ENCODE data around the gene SYPL1. TPM values are rescaled to one million over a fixed set of nuclear protein-coding genes. Genes with fewer than 3 reads are reported as not detected.
A peak's percentile ranks its signal among the peaks of the same experiment; 100 is the strongest.

SYPL1 gene
- total and polyA plus RNA-seq, 2 donors (not counting 1 experiment from before 2014, with no cell fraction given): 58.5 to 130 TPM

- no peaks in the 10 kb centered on the region for H3K27me3 ChIP-seq (replicated peaks in 1 of 4; ENCODE audit: control extremely low read depth in 1 of 4, control insufficient read depth in 3 of 4, insufficient read depth in 4 of 4, low read length in 3 of 4)
- no peak for TF ChIP-seq EZH2 (IDR thresholded peaks at IDR 0.05; ENCODE audit: borderline replicate concordance, insufficient read depth, low read depth, low read length, poor library complexity, severe bottlenecking)
- TF ChIP-seq CTCF (IDR thresholded peaks at IDR 0.05): no peak
- peaks cover 74% of the 10 kb centered on the region for H3K4me1 Mint-ChIP-seq
- 94% methylated on average over 11 of the region's 18 CpGs for WGBS (ENCODE audit: insufficient coverage)
- no peak overlapping the region for H3K4me3 ChIP-seq (ENCODE audit: control extremely low read depth in 1 of 5, extremely low read depth in 1 of 5, insufficient read depth in 1 of 5, low read depth in 2 of 5, low read length in 4 of 5)
- peak overlapping the region in 1 of 2 donors; percentile 58 for H3K27ac ChIP-seq (ENCODE audit: low read length in 2 of 2)
- no peak for ATAC-seq (ENCODE audit: low read depth)
- no peaks in the 10 kb centered on the region for H3K27me3 Mint-ChIP-seq
- no peaks in the 10 kb centered on the region for H3K9me3 ChIP-seq (ENCODE audit: control extremely low read depth in 1 of 3, control insufficient read depth in 2 of 3, insufficient read depth in 1 of 3, low read length in 2 of 3)
- no peaks in the 10 kb centered on the region for H3K36me3 ChIP-seq (replicated peaks in 1 of 2; ENCODE audit: control extremely low read depth in 1 of 2, control insufficient read depth in 1 of 2, extremely low read depth in 1 of 2, insufficient read depth in 2 of 2, low read length in 1 of 2)
- POLR2A ChIA-PET: interaction anchor here (1.0 kb wide), 1 partner anchor 10 kb away, joined by 3 read pairs; no protein-coding TSS in a partner anchor
- H3K9me3 Mint-ChIP-seq (ENCODE audit: insufficient read depth): peaks cover 2% of the 10 kb centered on the region
- peak overlapping the region; percentile 42 for H3K4me2 ChIP-seq (replicated peaks; ENCODE audit: low read depth, low read length, poor library complexity, severe bottlenecking)
- no peak overlapping the region for H3K9ac ChIP-seq (ENCODE audit: low read length)
- H2AFZ ChIP-seq (ENCODE audit: insufficient read depth, low read depth, low read length, poor library complexity, severe bottlenecking): no peak overlapping the region
- intact Hi-C loops (cut with micrococcal nuclease): no loop called here
- no peak for DNase-seq
- H3K27ac Mint-ChIP-seq: peak overlapping the region; percentile 62
- H3K4me1 ChIP-seq (ENCODE audit: control insufficient read depth in 2 of 2, insufficient read depth in 2 of 2, low read length in 2 of 2): peaks cover 57 to 70% of the 10 kb centered on the region in 2 donors
- no peaks in the 10 kb centered on the region for H4K20me1 ChIP-seq (ENCODE audit: control insufficient read depth, insufficient read depth, low read length, poor library complexity, severe bottlenecking)
- H3K79me2 ChIP-seq (ENCODE audit: control insufficient read depth, insufficient read depth, low read length): peaks cover 32% of the 10 kb centered on the region
- CTCF ChIA-PET: interaction anchor here (0.7 to 7.8 kb wide), 11 partner anchors 9 to 72 kb away, joined by 3 to 55 read pairs (median 9); no protein-coding TSS in a partner anchor
- H3K4me3 Mint-ChIP-seq: no peak overlapping the region
Measured at GRCh38 chr7:106082087-106082854, 29.8 kb downstream of the SYPL1 start.

Data from B cell (primary cell).